Stimulated activated CD4-positive, alpha-beta T cell treated with anti-CD3 and anti-CD28 coated beads, TNF-alpha, amount 100 ng/mL, for 4 hours (primary cell): ENCODE results near the gene FGF12.

Source experiments
- DNase-seq, 3 experiments: peaks; one replicate each; pipeline ENCODE4 v3.0.0-alpha.2; 2020; ENCODE audit warnings: low read depth in 3 of 3

Gene FGF12

GRCh38 chr3:192684151-192684550, 43.2 kb downstream of the FGF12 start:
- no peak for DNase-seq

- no peak for DNase-seq
These were observed 51.2 kb downstream of the FGF12 start for GRCh38 chr3:192675958-192676649.

- DNase-seq = no peak
These were observed 71.7 kb downstream of the FGF12 start for GRCh38 chr3:192655628-192656027.

GRCh38 chr3:192655040-192655439, 72.3 kb downstream of the FGF12 start:
- DNase-seq = no peak

- DNase-seq = no peak
These were observed 73.5 kb downstream of the FGF12 start for GRCh38 chr3:192653862-192654261.

GRCh38 chr3:192652727-192653126, 74.6 kb downstream of the FGF12 start:
- no peak for DNase-seq

- DNase-seq = no peak
These were observed 75.4 kb downstream of the FGF12 start for GRCh38 chr3:192651836-192652512.

GRCh38 chr3:192645437-192645836, 81.9 kb downstream of the FGF12 start:
- DNase-seq = no peak

GRCh38 chr3:192642651-192643050, 84.7 kb downstream of the FGF12 start:
- no peak for DNase-seq

- DNase-seq = no peak
These were observed 85.4 kb downstream of the FGF12 start for GRCh38 chr3:192641919-192642318.

- no peak for DNase-seq
These were observed 87.4 kb downstream of the FGF12 start for GRCh38 chr3:192639987-192640386.

- no peak for DNase-seq
These were observed 89.5 kb downstream of the FGF12 start for GRCh38 chr3:192637803-192638202.

- DNase-seq = no peak
These were observed 90.6 kb downstream of the FGF12 start for GRCh38 chr3:192636517-192637444.

- no peak for DNase-seq
These were observed 97.9 kb downstream of the FGF12 start for GRCh38 chr3:192629429-192629828.

GRCh38 chr3:192621909-192622308, 105.4 kb downstream of the FGF12 start:
- DNase-seq = no peak

GRCh38 chr3:192620275-192620674, 107.1 kb downstream of the FGF12 start:
- DNase-seq = no peak

- no peak for DNase-seq
These were observed 115.9 kb downstream of the FGF12 start for GRCh38 chr3:192611411-192611810.

GRCh38 chr3:192608726-192609600, 118.4 kb downstream of the FGF12 start:
- no peak for DNase-seq

- DNase-seq = no peak
These were observed 119.5 kb downstream of the FGF12 start for GRCh38 chr3:192607798-192608197.

- DNase-seq = no peak
These were observed 129.4 kb downstream of the FGF12 start for GRCh38 chr3:192597913-192598312.

- no peak for DNase-seq
These were observed 129.8 kb downstream of the FGF12 start for GRCh38 chr3:192597506-192597905.
